Iris pigment epithelial cell (primary cell): ENCODE data around the gene WDR76.
"Not testable (repeated sequence)": the region's sequence is repeated elsewhere in the genome, so short reads cannot be mapped to it uniquely, and the experiment has no call there.

ENCODE experiments used
- DNase-seq: peaks from one replicate; pipeline ENCODE4 v3.0.0-alpha.2; 2011; ENCODE audit warnings: low read depth

Gene WDR76

DNA sequence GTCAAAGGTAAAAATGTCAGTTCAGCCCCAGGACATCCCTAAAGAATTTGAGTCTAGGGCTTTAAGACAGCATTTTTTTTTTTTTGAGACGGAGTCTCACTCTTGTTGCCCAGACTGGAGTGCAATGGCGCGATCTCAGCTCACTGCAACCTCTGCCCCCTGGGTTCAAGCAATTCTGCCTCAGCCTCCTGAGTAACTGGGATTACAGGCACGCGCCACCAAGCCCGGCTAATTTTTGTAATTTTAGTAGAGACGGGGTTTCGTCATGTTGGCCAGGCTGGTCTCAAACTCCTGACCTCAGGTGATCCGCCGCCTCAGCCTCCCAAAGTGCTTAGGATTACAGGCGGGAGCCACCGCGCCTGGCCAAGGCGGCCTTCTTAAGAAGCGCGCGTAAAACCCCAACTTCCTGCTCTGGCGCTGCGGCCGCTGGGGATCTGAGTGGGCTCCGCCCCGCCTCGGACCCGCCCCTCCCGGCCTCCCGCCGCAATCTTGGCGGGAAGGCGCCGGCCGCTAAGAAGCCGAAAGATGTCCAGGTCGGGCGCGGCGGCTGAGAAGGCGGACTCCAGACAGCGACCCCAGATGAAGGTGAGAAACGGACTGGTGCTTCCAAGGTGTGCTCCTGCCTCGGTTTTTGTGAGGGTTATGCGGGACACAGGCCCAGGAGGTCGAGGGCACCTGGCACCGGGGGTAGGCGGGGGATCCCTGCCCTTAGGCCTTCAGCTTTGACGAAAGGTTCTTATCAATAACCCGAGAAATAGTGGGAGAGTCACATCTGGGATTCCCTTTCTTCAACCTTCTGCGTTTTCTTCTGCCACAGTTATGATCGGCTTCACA is at the start of gene WDR76:
TSS of gene WDR76 (plus strand) at position 495 of the 834 bp plus-strand sequence. CDS start at position 526, 31 bp downstream.
- peak; percentile 82 for DNase-seq

DNA sequence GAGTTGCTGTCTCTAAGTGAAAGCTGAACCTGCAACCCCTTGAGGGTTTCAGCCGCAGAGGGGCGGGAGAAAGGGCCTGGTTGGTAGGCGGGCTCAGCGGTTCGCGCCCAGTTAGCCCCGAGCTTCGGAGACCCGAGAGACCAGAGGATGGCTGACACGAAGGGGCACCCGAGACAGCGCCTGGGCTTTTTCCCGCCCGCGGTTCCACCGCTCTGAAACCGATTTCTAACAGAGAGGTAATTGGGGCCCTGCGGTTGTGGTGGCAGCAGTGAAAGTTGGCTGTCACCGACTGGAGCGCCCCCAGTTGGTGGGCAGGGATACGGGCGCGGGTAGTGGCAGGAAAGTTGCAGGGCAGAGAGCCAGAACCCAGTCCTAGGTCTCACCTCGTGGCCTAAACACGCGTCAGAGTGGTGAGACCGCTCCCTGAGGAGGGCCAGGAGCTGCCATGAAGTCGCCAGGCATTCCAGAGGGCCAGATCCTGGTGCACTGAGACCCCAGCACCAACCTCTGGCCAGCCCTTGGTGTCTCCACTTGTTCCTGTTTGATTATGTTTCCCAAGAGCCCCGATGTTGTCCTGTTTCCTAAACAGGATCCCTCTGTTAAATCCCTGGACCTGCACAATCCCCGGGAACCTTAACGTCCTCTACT is 49.4 kb upstream of the WDR76 start:
- peak; percentile 76 for DNase-seq

DNA sequence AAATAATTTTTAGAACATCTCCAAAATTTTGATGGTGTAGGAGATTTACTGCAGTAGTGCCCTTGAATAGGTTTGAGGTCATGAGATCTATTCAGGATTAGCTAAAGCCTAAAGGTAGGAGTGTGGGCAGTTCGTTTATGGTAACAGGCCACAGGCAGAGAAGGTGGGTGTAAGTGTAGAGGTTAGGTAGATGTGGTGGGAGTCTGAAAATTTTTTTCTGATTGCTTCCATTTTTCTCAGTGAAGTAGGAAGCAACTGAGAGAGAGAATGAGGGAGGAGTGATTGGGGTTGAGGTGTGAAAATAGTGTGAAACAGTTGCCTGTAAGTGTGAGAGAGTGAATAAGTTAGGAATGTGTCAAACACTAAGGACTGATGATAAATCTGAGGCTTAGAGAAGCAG is 47.8 kb upstream of the WDR76 start:
- DNase-seq, result no peak

DNA sequence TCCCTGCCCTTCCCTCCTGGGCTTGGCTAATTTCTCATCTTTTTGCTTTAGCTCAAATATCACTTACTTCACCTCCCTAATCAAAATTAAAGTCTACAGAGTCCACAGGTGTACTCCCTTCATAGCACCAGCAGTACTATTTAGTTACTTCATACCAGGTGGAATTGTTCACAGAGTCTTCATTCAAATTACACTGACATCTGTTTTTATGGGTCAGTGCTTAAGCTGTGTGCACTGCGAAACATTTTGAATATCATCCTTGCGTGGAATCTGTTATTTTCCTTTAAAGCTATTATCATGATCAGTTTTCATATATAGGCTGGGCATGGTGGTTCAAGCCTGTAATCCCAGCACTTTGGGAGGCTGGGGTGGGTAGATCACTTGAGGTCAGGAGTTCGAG is 37.4 kb upstream of the WDR76 start:
- no peak for DNase-seq

DNA sequence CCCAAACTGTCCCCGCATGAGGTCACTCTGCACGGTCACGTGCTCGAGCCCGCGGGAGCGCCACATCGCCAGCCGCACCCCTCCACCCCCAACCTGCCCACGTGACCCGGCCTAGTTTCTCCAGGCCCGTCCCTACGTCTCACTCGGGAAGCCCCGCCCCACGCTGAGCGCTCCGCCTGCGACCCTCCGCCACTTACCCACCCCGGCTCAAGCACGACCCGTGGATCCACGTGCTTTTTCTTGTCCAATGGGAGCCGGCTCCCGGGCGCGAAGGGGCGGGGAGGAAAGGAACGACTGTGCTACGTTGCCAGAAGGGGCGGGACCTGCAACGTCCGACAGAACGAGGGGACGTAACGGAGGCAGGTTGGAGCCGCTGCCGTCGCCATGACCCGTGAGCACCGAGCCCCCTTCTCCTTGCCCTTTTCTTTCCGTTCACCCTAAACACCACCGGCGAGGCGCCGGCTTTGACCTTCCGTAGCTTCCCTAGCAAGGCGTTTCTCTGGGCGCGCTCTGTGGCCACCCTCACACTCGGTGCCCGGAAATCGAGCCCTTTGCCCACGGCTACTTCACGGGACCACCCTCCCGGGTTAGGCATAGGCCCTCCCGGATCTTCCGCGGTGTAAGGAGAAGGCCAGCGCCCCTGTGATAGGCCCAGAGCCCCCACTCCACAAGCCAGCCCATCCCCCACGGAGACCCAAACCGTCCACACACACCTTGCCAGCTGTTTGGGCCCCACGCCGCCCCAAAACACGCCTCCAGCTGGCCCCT is 34.6 kb upstream of the WDR76 start, which contains the start of gene SERF2:
TSS of gene SERF2 (plus strand) at position 328 of the 768 bp plus-strand sequence. CDS start at position 385, 57 bp downstream.
- DNase-seq, result peak; percentile 100

DNA sequence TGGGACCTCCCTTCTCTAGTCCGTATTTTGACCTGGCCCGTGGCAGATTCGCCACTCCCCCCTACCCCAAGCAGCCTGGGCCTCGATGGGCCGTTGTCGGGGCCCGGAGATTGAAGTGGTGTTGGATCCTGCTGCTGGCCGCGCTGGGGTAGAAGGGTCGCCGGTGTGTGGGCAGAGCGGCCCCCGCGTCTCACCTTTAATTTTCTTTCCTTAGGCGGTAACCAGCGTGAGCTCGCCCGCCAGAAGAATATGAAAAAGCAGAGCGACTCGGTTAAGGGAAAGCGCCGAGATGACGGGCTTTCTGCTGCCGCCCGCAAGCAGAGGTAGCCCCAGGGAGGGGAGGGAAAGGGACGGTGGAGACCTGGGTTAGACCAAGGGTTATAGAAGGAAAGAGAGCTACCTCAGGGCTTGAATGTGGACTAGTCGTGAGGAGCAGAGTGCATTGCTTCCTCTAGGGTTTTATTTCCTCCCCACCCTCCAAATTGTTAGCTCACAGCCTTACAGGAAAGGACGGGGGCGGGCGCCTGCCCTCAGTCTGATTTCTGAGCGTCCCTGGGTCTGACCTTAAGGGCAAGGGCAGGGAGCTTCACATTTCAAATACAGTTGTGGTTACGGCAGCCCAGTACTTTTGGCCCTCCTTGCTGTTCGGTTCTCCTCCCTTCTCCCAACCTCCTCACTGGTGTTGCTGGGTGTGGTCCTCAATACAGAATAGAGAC is 33.9 kb upstream of the WDR76 start:
- DNase-seq, result peak; percentile 38

DNA sequence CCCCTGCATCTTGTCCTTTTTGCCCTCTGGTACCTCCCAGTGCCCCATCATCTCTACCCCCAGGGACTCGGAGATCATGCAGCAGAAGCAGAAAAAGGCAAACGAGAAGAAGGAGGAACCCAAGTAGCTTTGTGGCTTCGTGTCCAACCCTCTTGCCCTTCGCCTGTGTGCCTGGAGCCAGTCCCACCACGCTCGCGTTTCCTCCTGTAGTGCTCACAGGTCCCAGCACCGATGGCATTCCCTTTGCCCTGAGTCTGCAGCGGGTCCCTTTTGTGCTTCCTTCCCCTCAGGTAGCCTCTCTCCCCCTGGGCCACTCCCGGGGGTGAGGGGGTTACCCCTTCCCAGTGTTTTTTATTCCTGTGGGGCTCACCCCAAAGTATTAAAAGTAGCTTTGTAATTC is 33.2 kb upstream of the WDR76 start:
- DNase-seq, result no peak

DNA sequence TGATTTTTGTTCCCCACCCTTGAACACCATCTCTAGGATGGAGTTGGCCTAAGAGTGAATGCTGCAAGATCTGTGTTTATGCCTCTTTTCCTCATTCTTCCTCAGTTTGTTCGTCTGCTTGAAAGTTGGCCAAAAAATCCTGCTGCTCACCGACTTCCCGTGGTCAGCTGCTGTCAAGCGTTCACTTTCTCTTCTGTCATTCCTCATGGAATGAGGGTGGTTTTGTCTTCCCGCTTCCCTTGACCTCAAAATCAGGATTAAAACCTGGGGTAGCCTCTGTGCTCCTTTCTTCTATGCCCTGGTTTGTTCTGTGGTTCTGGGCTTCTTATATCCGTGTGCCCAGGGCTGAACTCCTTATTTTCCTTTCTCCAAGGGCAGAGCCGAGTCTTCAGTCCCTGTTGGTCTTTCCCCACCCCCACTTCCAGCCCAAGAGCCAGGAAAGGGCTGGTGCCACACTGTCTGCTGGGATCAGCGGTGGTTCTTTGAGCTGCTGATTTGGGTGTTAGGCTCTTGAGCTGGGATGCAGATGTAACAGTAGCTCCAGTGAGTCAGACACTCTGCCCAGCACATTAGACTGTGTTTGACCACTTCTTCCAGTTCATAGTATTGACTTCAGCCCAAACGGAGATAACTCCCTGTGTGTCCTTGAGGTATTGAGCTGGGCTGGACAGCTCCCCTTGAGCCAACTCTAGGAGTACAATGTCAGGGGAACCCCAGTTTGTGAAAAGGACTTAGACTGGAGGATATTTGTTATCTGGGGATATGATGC is 32.3 kb upstream of the WDR76 start:
- DNase-seq, result peak; percentile 83

DNA sequence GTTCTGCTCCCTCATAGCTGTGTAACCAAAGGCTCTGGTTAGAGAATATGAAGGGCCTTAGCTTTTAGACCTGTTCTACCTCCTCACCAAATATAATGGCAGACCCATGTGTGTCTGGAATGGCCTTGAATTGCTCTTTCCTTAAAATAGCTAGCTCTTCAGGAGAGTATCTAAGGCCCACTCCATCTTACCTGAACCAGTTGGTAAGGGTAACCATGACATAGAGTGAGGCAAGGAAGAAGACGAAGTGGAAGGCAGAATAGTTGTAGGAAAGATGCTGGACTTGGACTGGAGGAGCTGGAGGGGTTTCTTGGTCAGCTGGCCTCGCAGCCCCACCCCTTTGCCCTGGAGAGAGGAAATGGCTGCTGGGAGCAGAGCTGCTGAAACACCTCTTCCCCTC is 31.6 kb upstream of the WDR76 start:
- no peak for DNase-seq

DNA sequence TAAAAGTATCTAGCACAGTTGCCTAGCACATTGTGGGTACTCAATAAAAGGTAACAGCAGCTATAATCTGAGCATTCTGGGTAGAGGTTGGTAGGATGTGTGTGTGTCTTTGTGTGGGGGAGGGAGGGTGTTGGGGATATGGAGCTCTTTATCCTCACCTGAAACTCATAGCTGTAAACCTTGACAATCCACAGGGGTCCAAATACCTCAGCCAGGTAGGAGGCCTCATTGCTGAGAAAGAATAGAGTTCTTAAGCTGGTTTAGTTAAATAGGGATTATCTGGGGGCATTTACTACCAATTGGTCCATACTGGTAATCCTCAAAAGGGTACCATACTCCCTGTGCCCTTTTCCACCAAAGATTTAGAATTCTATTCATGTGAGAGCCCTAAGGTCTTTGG is 30.8 kb upstream of the WDR76 start:
- no peak for DNase-seq

DNA sequence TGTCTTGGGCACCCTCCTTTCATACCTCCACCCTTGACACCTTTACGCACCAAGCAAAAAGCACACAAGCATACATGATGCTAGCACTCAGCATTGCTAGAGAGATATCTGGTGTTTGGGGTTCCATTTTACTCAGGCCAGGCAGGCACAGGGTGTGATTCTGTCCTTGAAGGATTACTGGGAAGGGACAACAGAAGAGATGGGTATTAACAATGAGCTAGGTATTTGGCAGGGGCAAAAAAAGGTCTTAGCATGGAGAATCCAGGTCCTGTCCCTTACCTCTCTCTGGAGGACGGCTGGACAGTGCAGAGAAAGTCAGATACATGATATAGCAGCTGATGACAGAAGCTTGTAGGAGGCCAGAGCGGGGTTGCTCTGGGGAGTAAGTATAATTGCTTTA is 30.2 kb upstream of the WDR76 start:
- no peak for DNase-seq

DNA sequence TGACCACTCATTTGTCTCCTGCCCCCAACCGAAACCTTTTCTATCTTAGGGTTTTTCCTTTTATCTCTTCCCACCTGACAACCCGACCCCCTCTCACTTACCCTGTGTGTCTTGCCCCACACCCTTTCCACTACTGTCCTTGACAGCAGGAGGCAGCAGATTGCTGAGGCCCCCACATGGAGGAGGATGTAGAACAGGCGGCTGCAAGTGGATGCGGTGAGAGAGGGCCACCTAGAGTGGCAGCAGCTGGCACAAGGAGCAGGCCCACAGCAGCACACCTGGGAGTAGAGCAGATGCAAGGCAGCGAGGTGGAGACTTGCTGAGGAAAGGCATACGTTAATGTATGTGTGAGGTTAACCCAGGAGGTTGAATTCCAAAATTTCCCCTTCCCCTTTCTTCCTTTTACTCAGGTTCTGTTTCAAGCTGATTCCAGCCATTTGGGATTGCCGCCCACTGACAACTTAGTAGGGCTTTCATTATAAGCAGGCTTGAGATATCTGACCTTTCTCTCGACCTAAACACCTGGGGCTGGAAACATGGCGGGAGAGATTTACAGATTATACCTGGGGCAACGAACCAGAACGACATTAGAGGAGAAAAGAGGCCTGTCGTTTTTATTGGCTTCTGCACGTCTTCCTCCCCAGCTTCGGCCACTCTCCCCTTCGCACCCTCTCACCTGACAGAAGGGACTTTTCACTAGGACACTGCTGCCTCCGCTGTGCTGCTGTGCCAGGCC is 27.4 kb upstream of the WDR76 start:
- no peak for DNase-seq

DNA sequence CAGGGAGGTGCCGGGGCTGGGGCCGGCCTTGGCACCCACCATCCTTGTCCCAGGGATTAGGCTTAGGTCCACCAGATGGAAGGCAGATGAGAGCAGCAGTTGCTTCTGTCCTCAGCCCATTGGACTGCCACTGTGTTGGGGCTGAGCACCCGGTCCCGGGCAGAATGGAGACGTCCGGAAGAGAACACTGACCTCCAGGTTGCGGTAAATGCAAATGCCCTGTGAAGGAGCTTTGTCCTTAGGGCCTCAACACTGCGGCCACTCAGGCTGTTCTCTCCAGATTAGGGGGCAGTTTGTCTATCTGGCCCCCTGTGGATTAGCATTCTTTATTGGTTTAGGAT is 26.9 kb upstream of the WDR76 start, which contains the start of gene SERINC4:
TSS of gene SERINC4 (minus strand) at position 276 of the 341 bp plus-strand sequence. CDS start at position 42, 234 bp downstream.
- no peak for DNase-seq

DNA sequence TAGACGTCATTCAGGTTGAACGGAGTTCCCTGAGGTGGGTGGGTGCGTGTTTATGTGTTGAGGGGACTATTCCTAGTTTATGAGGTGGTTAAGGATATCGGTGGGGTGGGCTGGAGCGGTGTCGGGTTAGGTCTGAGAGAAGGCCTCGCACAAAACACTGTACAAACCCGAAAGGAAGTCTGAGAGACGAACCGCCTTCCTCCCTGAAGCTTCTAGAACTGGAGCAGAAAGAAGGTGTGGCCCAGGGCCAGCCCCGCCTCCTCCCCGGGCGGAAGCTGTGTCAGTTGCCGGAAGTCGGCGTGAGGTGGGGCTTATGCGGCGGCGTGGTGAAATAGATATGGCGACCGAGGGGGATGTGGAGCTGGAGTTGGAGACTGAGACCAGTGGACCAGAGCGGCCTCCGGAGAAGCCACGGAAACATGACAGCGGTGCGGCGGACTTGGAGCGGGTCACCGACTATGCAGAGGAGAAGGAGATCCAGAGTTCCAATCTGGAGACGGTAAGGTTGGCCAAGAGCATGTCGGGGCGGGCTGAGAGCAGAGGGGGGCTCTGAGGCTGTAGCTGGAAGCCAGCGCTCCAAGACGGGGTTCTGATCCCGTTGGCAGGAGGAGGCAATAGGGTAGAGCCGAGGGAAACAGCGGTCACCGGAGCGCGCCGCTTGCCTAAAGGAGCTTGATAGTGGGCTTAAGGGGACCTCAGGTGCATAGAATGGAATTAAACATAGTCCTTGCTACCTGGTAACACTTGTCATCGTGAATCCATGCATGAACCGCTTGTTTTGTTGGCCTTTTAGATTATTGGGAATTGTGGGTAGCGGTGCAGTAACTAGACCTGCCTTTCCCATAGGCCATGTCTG is 26.3 kb upstream of the WDR76 start, which contains the start of gene HYPK:
TSS of gene HYPK (plus strand) at position 314 of the 856 bp plus-strand sequence. CDS start at position 338, 24 bp downstream.
- DNase-seq, result peak; percentile 92

DNA sequence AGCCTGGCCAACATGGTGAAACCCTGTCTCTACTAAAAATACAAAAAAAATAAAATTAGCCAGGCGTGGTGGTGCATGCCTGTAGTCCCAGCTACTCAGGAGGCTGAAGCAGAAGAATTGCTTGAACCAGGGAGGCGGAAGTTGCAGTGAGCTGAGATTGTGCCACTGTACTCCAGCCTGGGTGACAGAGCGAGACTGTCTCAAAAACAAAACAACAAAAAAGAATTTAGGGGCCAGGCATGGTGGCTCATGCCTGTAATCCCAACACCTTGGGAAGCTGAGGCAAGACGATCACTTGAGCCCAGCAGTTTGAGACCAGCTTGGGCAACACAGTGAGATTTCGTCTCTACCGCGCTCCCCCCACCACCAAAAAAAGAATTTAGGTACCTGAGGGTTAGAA is 24.1 kb upstream of the WDR76 start:
- not testable (repeated sequence) for DNase-seq

DNA sequence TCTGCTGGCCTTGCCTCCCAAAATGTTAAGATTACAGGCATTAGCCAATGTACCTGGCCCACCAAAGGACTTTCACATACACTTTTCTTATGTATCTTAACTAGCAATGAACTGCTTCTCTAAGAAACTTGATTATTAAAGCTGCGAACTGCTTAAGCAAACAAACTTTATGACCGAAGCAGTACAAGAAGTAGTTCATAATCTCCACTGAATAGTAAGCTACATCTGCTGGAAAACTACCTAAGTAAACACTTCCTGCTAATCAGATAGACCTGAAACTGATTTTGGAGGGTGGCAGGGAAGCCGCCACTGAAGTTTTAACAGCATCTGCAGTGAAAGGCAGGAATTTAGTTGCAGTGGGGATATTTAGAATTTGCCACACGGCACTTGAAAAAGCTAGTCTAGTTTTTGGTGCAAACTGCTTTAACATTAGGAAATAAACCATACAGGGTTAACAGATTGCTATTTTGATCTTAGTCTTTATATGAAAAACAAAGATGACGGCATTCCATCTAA is 18.3 kb upstream of the WDR76 start:
- DNase-seq, result no peak

DNA sequence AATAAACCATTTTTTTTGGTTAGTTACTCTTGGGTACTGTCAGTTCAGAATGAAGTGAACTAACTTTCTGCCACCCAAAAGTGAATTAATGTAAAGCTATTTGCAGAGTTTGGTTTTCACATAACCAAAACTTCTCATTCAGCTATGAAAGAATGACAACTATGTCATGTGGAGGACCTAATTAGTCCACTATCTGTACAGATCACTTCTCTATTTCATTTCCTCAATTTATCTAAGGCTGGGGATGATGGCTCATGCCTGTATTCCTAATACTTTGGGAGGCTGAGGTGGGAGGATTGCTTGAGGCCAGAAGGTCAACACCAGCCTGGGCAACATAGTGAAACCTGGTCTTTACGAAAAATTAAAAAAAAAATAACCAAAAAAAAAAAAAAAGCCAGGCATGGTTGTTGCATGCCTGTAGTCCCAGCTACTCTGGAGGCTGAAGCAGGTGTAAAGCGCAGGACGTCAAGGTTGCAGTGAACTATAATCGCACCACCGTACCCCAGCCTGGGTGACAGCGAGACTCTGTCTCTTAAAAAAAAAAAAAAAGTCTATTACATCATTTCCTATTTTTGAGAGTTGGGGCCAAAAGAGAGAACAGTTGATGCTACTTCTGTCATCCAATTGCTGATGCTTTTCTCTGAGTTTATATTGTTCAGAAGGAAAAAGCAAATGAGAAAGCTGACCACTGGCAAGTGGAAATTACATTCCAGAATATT is 17.7 kb upstream of the WDR76 start:
- no peak for DNase-seq

DNA sequence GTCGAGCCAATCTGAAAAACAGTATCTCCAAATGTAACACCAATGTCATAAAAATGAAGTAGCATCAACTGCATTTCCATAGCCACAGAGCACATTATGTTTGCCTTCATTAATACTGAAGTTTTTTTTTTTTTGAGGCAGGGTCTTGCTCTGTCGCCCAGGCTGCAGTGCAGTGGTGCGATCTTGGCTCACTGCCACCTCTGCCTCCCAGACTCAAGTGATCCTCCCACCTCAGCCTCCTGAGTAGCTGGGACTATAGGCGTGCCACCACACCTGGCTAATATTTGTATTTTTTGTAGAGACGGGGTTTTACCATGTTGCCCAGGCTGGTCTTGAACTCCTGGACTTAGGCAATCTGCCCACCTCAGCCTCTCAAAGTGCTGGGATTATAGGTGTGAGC is 11.7 kb upstream of the WDR76 start:
- not testable (repeated sequence) for DNase-seq
